Measurements from ENCODE around the gene DLX2. TPM values are rescaled to one million over a fixed set of nuclear protein-coding genes. Genes with fewer than 3 reads are reported as not detected.

Gene DLX2
- total RNA-seq, 1 experiment from 2014 or later: 0.82 TPM

GRCh38 chr2:172058660-172059059, 44.0 kb downstream of the DLX2 start:
- H3K27me3 ChIP-seq (replicated peaks; ENCODE audit: control insufficient read depth, insufficient read depth, low read length): no peaks in the 10 kb centered on the region
- H3K27ac Mint-ChIP-seq (ENCODE audit: unreplicated experiment): no peak overlapping the region
- H3K9me3 ChIP-seq: no peaks in the 10 kb centered on the region
- H3K36me3 Mint-ChIP-seq (ENCODE audit: insufficient read depth, unreplicated experiment): no peaks in the 10 kb centered on the region
- H3K27me3 Mint-ChIP-seq (ENCODE audit: insufficient read depth, unreplicated experiment): no peaks in the 10 kb centered on the region
- H3K4me1 Mint-ChIP-seq (ENCODE audit: low read depth, unreplicated experiment): no peaks in the 10 kb centered on the region
- H3K4me3 Mint-ChIP-seq (ENCODE audit: unreplicated experiment): no peak overlapping the region
- no peak overlapping the region for H3K4me3 ChIP-seq (ENCODE audit: low read depth, low read length)
- H3K9me3 Mint-ChIP-seq (ENCODE audit: unreplicated experiment): no peaks in the 10 kb centered on the region
- intact Hi-C loops (cut with micrococcal nuclease; ENCODE audit: unreplicated experiment): no loop called here
- H3K4me1 ChIP-seq: no peaks in the 10 kb centered on the region
- no peaks in the 10 kb centered on the region for H3K36me3 ChIP-seq (ENCODE audit: control insufficient read depth, insufficient read depth, low read length)
- POLR2A ChIA-PET: no interaction called here
- no TSS peak for BruUV-seq (replicated peaks)
- DNase-seq: no peak
- TF ChIP-seq CTCF (IDR thresholded peaks at IDR 0.05; ENCODE audit: insufficient read depth in 1 of 2, low read depth in 1 of 2, low read length in 1 of 2, severe bottlenecking in 1 of 2, unreplicated experiment in 1 of 2): no peak
- CTCF ChIA-PET: interaction anchor here (0.6 kb wide), 1 partner anchor 46 kb away, joined by 3 read pairs; no protein-coding TSS in a partner anchor

- 0 out of 2 replicates have a peak, but pooled peaks cover 6% of the 10 kb centered on the region for H3K4me1 ChIP-seq
- H3K4me3 Mint-ChIP-seq (ENCODE audit: unreplicated experiment): no peak overlapping the region
- no peak for DNase-seq
- no peaks in the 10 kb centered on the region for H3K36me3 ChIP-seq (ENCODE audit: control insufficient read depth, insufficient read depth, low read length)
- TF ChIP-seq CTCF (IDR thresholded peaks at IDR 0.05; ENCODE audit: insufficient read depth in 1 of 2, low read depth in 1 of 2, low read length in 1 of 2, severe bottlenecking in 1 of 2, unreplicated experiment in 1 of 2): no peak
- H3K27me3 ChIP-seq (replicated peaks; ENCODE audit: control insufficient read depth, insufficient read depth, low read length): no peaks in the 10 kb centered on the region
- ChIA-PET CTCF (no interaction called here), POLR2A (no interaction called here)
- H3K27me3 Mint-ChIP-seq (ENCODE audit: insufficient read depth, unreplicated experiment): no peaks in the 10 kb centered on the region
- H3K4me1 Mint-ChIP-seq (ENCODE audit: low read depth, unreplicated experiment): no peaks in the 10 kb centered on the region
- H3K27ac Mint-ChIP-seq (ENCODE audit: unreplicated experiment): no peak overlapping the region
- H3K36me3 Mint-ChIP-seq (ENCODE audit: insufficient read depth, unreplicated experiment): no peaks in the 10 kb centered on the region
- intact Hi-C loops (cut with micrococcal nuclease; ENCODE audit: unreplicated experiment): no loop called here
- H3K4me3 ChIP-seq (ENCODE audit: low read depth, low read length): no peak overlapping the region
- H3K9me3 ChIP-seq: no peaks in the 10 kb centered on the region
- no peaks in the 10 kb centered on the region for H3K9me3 Mint-ChIP-seq (ENCODE audit: unreplicated experiment)
- BruUV-seq (replicated peaks): no TSS peak
Measured at GRCh38 chr2:172056293-172056692, 46.4 kb downstream of the DLX2 start.

- H3K27me3 ChIP-seq (replicated peaks; ENCODE audit: control insufficient read depth, insufficient read depth, low read length): no peaks in the 10 kb centered on the region
- Mint-ChIP-seq H3K9me3 (ENCODE audit: unreplicated experiment) (no peaks in the 10 kb centered on the region), H3K4me3 (ENCODE audit: unreplicated experiment) (no peak overlapping the region), H3K27me3 (ENCODE audit: insufficient read depth, unreplicated experiment) (no peaks in the 10 kb centered on the region), H3K36me3 (ENCODE audit: insufficient read depth, unreplicated experiment) (no peaks in the 10 kb centered on the region), H3K27ac (ENCODE audit: unreplicated experiment) (no peak overlapping the region), H3K4me1 (ENCODE audit: low read depth, unreplicated experiment) (no peaks in the 10 kb centered on the region)
- no peaks in the 10 kb centered on the region for H3K9me3 ChIP-seq
- H3K4me1 ChIP-seq: 0 out of 2 replicates have a peak, but pooled peaks cover 6% of the 10 kb centered on the region
- no peaks in the 10 kb centered on the region for H3K36me3 ChIP-seq (ENCODE audit: control insufficient read depth, insufficient read depth, low read length)
- DNase-seq: no peak
- POLR2A ChIA-PET: no interaction called here
- no TSS peak for BruUV-seq (replicated peaks)
- TF ChIP-seq CTCF (IDR thresholded peaks at IDR 0.05; ENCODE audit: insufficient read depth in 1 of 2, low read depth in 1 of 2, low read length in 1 of 2, severe bottlenecking in 1 of 2, unreplicated experiment in 1 of 2): no peak
- H3K4me3 ChIP-seq (ENCODE audit: low read depth, low read length): no peak overlapping the region
- CTCF ChIA-PET: no interaction called here
- intact Hi-C loops (cut with micrococcal nuclease; ENCODE audit: unreplicated experiment): no loop called here
Measured at GRCh38 chr2:172053486-172053885, 49.2 kb downstream of the DLX2 start.
